HEK293 (cell line): Measurements from ENCODE around the gene TFEC.

Experiments used
- CTCF ChIA-PET: fragments of 350-600 bp; formaldehyde crosslinking; extraction: SDS; loops from one replicate; lab custom pipeline; 2021; ENCODE audit warnings: antibody characterized with exemption; lab: Yijun Ruan, JAX
- POLR2A ChIA-PET: fragments of 300-600 bp; formaldehyde crosslinking; extraction: SDS; loops from one replicate; lab custom pipeline; 2020; ENCODE audit warnings: antibody characterized with exemption, inconsistent platforms; lab: Yijun Ruan, JAX
- H3K27ac ChIP-seq: fragments of 200-500 bp; sonication (Bioruptor generic); 2 replicates; pipeline ENCODE4 v1.5.1; 2014; ENCODE audit warnings: low read depth, low read length, control low read depth, inconsistent platforms; ENCODE audit errors: extremely low read depth
- H3K36me3 ChIP-seq, 2 experiments: fragments of 200-500 bp in 1 of 2; sonication (Bioruptor generic) in 1 of 2; 1 replicate in 1 of 2; 2 replicates in 1 of 2; pipeline ENCODE4 v1.5.1; 2014 to 2017; ENCODE audit warnings: inconsistent platforms in 2 of 2, low read length in 2 of 2; ENCODE audit not compliant: control insufficient read depth in 2 of 2, insufficient read depth in 1 of 2
- H3K4me1 ChIP-seq: fragments of 200-500 bp; sonication (Bioruptor generic); 2 replicates; pipeline ENCODE4 v1.5.1; 2014; ENCODE audit warnings: mild to moderate bottlenecking, low read length, inconsistent platforms; ENCODE audit not compliant: control insufficient read depth, insufficient read depth
- H3K4me3 ChIP-seq: 2 replicates; pipeline ENCODE4 v1.5.1; 2011; ENCODE audit warnings: low read depth, mild to moderate bottlenecking, control low read depth, low read length, moderate library complexity
- H3K9me3 ChIP-seq: fragments of 200-500 bp; sonication (Bioruptor generic); 2 replicates; pipeline ENCODE4 v1.5.1; 2014; ENCODE audit warnings: low read depth, low read length, inconsistent platforms; ENCODE audit not compliant: control insufficient read depth, insufficient read depth
- GFI1B ChIP-seq: fragments of 450-650 bp; formaldehyde crosslinking; IDR thresholded peaks from 2 replicates; pipeline ENCODE4 v1.5.1; 2016; ENCODE audit warnings: missing biosample characterization, missing genetic modification characterization
- KLF7 ChIP-seq: fragments of 450-650 bp; formaldehyde crosslinking; IDR thresholded peaks from 2 replicates; pipeline ENCODE4 v1.5.1; 2016; ENCODE audit warnings: missing biosample characterization, missing genetic modification characterization, borderline replicate concordance
- ZFHX2 ChIP-seq: fragments of 450-650 bp; formaldehyde crosslinking; conservative IDR thresholded peaks from 2 replicates; pipeline ENCODE4 v1.5.1; 2016; ENCODE audit warnings: missing biosample characterization, missing genetic modification characterization
- ZFP37 ChIP-seq: fragments of 450-650 bp; formaldehyde crosslinking; IDR thresholded peaks from 2 replicates; pipeline ENCODE4 v1.5.1; 2016; ENCODE audit warnings: missing biosample characterization, missing genetic modification characterization
- ZNF157 ChIP-seq: fragments of 450-650 bp; formaldehyde crosslinking; IDR thresholded peaks from 2 replicates; pipeline ENCODE4 v1.5.1; 2016; ENCODE audit warnings: missing biosample characterization, missing genetic modification characterization
- ZNF221 ChIP-seq: fragments of 450-650 bp; formaldehyde crosslinking; IDR thresholded peaks from 2 replicates; pipeline ENCODE4 v1.5.1; 2017; ENCODE audit warnings: missing biosample characterization, missing genetic modification characterization, borderline replicate concordance
- ZNF24 ChIP-seq: fragments of 450-650 bp; formaldehyde crosslinking; IDR thresholded peaks from 2 replicates; pipeline ENCODE4 v1.5.1; 2016; ENCODE audit warnings: missing biosample characterization, missing genetic modification characterization
- ZNF324 ChIP-seq: fragments of 450-650 bp; formaldehyde crosslinking; IDR thresholded peaks from 2 replicates; pipeline ENCODE4 v1.5.1; 2016; ENCODE audit warnings: missing biosample characterization, missing genetic modification characterization
- ZNF341 ChIP-seq: fragments of 450-650 bp; formaldehyde crosslinking; IDR thresholded peaks from 2 replicates; pipeline ENCODE4; 2016; ENCODE audit warnings: low read depth, missing biosample characterization, missing genetic modification characterization
- ZNF433 ChIP-seq: fragments of 450-650 bp; formaldehyde crosslinking; IDR thresholded peaks from 2 replicates; pipeline ENCODE4 v1.5.1; 2016; ENCODE audit warnings: missing biosample characterization, missing genetic modification characterization, low read depth
- ZNF544 ChIP-seq: fragments of 450-650 bp; formaldehyde crosslinking; IDR thresholded peaks from 2 replicates; pipeline ENCODE4 v1.5.0; 2017; ENCODE audit warnings: missing biosample characterization, missing genetic modification characterization
- ZNF561 ChIP-seq: fragments of 450-650 bp; IDR thresholded peaks from 2 replicates; pipeline ENCODE4 v1.5.1; 2018; ENCODE audit warnings: missing biosample characterization, missing genetic modification characterization, borderline replicate concordance
- ZNF610 ChIP-seq: fragments of 450-650 bp; formaldehyde crosslinking; IDR thresholded peaks from 2 replicates; pipeline ENCODE4 v1.5.1; 2016; ENCODE audit warnings: missing biosample characterization, missing genetic modification characterization, borderline replicate concordance
- TF ChIP-seq, protein P1 (sequence below): fragments of 450-650 bp; formaldehyde crosslinking; IDR thresholded peaks from 2 replicates; pipeline ENCODE4 v1.5.1; 2017; ENCODE audit warnings: missing biosample characterization, missing genetic modification characterization
- TF ChIP-seq, protein P2 (sequence below): fragments of 450-650 bp; formaldehyde crosslinking; IDR thresholded peaks from 2 replicates; pipeline ENCODE4 v1.5.1; 2016; ENCODE audit warnings: missing biosample characterization, missing genetic modification characterization
- TF ChIP-seq, protein P3 (sequence below): fragments of 450-650 bp; formaldehyde crosslinking; conservative IDR thresholded peaks from 2 replicates; pipeline ENCODE4 v1.5.1; 2016; ENCODE audit warnings: low read depth, missing biosample characterization, missing genetic modification characterization
- TF ChIP-seq, protein P4 (sequence below): fragments of 450-650 bp; formaldehyde crosslinking; IDR thresholded peaks from 2 replicates; pipeline ENCODE4 v1.5.1; 2016; ENCODE audit warnings: missing biosample characterization, missing genetic modification characterization

TFEC gene, protein sequence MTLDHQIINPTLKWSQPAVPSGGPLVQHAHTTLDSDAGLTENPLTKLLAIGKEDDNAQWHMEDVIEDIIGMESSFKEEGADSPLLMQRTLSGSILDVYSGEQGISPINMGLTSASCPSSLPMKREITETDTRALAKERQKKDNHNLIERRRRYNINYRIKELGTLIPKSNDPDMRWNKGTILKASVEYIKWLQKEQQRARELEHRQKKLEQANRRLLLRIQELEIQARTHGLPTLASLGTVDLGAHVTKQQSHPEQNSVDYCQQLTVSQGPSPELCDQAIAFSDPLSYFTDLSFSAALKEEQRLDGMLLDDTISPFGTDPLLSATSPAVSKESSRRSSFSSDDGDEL

DNA sequence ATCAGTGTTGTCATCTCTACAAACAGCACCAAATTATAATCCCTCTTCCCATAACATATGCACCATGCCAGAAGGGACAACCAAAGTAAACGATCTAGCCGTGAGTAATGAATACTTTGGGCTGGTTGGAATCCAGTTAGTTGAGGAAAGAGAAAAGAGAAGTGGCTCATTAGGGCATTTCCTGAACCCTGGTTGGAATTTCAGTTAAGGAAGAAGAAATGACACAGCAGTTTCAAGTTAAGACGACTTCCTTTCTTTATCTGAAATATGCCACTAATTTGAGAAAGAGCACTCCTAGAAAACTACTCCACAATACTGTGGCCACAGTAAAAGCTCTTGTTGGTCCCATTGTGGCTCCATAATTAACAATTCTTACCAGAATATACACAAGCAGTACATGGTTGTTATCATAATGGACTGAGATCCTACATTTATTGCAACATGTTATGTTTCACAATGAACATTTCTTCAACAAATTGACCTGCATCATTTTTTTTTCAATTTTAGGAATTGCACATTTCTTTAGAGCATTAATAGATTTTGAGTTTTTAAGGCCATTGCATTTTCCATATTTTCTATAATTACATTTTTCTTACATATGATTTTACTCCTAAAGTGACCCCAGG, at the start of gene TFEC:
Gene TFEC (minus strand): TSS at position 113 of the 626 bp plus-strand sequence. CDS start 46,322 bp downstream, outside the sequence.
- TF ChIP-seq ZNF433 (tag by site-specific recombination): no peak
- no peak for TF ChIP-seq ZFP37 (tag by site-specific recombination)
- no peak for TF ChIP-seq ZNF324 (tag by site-specific recombination)
- no peak for TF ChIP-seq ZNF544 (tag by site-specific recombination)
- TF ChIP-seq, protein P1, sequence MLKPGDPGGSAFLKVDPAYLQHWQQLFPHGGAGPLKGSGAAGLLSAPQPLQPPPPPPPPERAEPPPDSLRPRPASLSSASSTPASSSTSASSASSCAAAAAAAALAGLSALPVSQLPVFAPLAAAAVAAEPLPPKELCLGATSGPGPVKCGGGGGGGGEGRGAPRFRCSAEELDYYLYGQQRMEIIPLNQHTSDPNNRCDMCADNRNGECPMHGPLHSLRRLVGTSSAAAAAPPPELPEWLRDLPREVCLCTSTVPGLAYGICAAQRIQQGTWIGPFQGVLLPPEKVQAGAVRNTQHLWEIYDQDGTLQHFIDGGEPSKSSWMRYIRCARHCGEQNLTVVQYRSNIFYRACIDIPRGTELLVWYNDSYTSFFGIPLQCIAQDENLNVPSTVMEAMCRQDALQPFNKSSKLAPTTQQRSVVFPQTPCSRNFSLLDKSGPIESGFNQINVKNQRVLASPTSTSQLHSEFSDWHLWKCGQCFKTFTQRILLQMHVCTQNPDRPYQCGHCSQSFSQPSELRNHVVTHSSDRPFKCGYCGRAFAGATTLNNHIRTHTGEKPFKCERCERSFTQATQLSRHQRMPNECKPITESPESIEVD (tag by site-specific recombination): no peak
- no peak for TF ChIP-seq ZNF221 (tag by site-specific recombination)
- no peak for TF ChIP-seq ZNF157
- TF ChIP-seq ZNF24 (tag by site-specific recombination): no peak
- TF ChIP-seq, protein P2, sequence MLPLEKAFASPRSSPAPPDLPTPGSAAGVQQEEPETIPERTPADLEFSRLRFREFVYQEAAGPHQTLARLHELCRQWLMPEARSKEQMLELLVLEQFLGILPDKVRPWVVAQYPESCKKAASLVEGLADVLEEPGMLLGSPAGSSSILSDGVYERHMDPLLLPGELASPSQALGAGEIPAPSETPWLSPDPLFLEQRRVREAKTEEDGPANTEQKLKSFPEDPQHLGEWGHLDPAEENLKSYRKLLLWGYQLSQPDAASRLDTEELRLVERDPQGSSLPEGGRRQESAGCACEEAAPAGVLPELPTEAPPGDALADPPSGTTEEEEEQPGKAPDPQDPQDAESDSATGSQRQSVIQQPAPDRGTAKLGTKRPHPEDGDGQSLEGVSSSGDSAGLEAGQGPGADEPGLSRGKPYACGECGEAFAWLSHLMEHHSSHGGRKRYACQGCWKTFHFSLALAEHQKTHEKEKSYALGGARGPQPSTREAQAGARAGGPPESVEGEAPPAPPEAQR (tag by site-specific recombination): no peak
- no peak for TF ChIP-seq ZNF561 (tag by site-specific recombination)
- TF ChIP-seq ZNF610: no peak
- TF ChIP-seq GFI1B: no peak
- TF ChIP-seq, protein P3, sequence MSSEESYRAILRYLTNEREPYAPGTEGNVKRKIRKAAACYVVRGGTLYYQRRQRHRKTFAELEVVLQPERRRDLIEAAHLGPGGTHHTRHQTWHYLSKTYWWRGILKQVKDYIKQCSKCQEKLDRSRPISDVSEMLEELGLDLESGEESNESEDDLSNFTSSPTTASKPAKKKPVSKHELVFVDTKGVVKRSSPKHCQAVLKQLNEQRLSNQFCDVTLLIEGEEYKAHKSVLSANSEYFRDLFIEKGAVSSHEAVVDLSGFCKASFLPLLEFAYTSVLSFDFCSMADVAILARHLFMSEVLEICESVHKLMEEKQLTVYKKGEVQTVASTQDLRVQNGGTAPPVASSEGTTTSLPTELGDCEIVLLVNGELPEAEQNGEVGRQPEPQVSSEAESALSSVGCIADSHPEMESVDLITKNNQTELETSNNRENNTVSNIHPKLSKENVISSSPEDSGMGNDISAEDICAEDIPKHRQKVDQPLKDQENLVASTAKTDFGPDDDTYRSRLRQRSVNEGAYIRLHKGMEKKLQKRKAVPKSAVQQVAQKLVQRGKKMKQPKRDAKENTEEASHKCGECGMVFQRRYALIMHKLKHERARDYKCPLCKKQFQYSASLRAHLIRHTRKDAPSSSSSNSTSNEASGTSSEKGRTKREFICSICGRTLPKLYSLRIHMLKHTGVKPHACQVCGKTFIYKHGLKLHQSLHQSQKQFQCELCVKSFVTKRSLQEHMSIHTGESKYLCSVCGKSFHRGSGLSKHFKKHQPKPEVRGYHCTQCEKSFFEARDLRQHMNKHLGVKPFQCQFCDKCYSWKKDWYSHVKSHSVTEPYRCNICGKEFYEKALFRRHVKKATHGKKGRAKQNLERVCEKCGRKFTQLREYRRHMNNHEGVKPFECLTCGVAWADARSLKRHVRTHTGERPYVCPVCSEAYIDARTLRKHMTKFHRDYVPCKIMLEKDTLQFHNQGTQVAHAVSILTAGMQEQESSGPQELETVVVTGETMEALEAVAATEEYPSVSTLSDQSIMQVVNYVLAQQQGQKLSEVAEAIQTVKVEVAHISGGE (tag by site-specific recombination): no peak
- no peak for TF ChIP-seq ZNF341
- H3K27ac ChIP-seq: no peak within 1 kb of the TSS
- POLR2A ChIA-PET: no interaction called here

DNA sequence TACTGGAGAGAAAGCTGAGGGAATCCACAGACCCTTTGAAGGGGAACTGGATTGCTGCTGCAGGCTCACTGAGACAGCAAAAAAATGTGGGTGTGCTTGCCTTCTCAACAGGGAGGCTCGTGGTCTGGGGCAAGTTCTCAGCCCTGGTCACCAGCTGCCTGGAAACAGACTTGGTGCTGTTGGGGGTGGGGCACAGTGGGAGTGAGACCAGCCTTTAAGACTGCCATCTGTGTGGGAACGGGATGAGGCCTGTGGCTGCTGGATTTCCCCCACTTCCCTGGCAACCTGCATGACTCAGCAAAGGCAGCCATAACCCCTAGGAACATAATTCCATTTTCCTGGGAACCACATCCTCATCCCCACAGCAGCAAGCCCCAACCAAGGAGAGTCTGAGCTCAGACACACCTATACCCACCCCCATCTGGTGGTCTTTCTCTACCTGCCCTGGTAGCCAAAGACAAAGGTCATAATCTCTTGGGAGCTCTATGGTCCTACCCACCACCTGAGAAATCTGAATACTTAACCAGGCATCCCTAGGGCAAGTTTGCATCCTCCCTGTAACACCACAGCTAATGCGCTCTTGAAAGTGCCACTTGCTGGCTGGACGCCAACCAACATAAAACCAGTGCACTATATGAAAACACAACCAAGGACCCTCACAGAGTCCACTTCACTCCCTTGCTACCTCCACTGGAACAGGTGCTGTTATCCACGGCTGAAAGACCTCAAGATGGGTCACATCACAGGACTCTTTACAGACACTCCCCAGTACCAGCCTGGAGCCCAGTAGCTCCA, 45.0 kb upstream of the TFEC start:
- H3K27ac ChIP-seq: no peak overlapping the region
- TF ChIP-seq ZFHX2 (tag by site-specific recombination) (0 out of 2 replicates have a peak, but pooled peaks have one; percentile 13), KLF7 (tag by site-specific recombination) (no peak)
- TF ChIP-seq, protein P4, sequence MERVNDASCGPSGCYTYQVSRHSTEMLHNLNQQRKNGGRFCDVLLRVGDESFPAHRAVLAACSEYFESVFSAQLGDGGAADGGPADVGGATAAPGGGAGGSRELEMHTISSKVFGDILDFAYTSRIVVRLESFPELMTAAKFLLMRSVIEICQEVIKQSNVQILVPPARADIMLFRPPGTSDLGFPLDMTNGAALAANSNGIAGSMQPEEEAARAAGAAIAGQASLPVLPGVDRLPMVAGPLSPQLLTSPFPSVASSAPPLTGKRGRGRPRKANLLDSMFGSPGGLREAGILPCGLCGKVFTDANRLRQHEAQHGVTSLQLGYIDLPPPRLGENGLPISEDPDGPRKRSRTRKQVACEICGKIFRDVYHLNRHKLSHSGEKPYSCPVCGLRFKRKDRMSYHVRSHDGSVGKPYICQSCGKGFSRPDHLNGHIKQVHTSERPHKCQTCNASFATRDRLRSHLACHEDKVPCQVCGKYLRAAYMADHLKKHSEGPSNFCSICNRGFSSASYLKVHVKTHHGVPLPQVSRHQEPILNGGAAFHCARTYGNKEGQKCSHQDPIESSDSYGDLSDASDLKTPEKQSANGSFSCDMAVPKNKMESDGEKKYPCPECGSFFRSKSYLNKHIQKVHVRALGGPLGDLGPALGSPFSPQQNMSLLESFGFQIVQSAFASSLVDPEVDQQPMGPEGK (tag by site-specific recombination): no peak
- TF ChIP-seq, all 188 proteins: peak for 1
- POLR2A ChIA-PET: no interaction called here
- Histone ChIP-seq H3K36me3 (no peaks in the 10 kb centered on the region), H3K4me1 (no peaks in the 10 kb centered on the region), H3K4me3 (no peak overlapping the region), H3K9me3 (no peaks in the 10 kb centered on the region)
- CTCF ChIA-PET: interaction anchor here (0.6 to 0.7 kb wide), 2 partner anchors 260 to 1006 kb away, joined by 3 to 4 read pairs; no protein-coding TSS in a partner anchor

More for the DNA sequence above, at the start of gene TFEC:
- CTCF ChIA-PET: no interaction called here
- Histone ChIP-seq H3K4me3 (no peak within 1 kb of the TSS), H3K4me1 (no peaks in the 10 kb centered on the region), H3K36me3 (no peaks in the 10 kb centered on the region), H3K9me3 (no peaks in the 10 kb centered on the region)
